GM21528 (cell line): Measurements from ENCODE around the gene DPEP2NB.
"Not testable (repeated sequence)": the region's sequence is repeated elsewhere in the genome, so short reads cannot be mapped to it uniquely, and the experiment has no call there.

Experiments used
- ATAC-seq: cut with Tn5 transposase; IDR thresholded peaks from one replicate; pipeline ENCODE4 v1.9.1; 2021; ENCODE audit warnings: mild to moderate bottlenecking, moderate library complexity; ENCODE audit not compliant: unreplicated experiment, low FRiP score

The DPEP2NB gene

DNA sequence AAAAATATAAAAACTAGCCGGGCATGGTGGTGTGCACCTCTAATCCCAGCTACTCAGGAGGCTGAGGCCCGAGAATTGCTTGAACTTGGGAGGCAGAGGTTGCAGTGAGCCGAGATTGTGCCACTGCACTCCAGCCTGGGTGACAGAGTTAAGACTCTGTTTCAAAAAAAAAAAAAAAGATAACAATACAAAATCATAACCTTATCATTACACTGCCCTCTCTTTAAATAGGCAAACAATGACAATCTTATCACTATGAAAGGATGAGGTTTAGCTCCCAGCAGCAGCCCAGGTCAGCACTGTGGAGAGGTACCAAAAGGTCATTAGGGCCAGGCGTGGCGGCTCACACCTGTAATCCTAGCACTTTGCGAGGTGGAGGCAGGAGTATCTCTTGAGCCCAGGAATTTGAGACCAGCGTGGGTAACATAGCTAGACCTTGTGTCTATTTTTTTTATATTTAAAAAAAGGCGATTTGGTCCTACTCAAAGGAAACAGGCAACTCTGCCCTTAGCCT lies 3.5 kb upstream of the DPEP2NB start:
- no peak for ATAC-seq

DNA sequence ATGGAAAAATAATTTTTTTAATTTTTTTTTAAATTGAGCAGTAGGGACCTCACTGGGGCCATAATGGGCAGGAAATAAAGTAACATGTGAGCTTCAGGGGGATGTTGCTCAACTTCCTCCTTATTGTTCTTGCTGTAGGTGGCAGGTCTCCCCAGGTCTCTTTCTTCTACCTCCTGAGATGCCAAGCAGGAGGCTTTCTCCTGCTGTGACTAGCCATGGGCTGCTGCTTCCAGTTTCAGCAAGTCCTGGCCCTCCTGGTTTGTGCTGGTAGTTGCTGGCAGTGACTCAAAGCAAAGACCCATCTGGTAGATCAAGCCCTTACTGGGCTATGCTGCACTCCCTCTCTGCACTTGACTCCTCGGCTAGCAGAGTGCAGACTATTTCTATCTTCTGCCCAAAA lies 2.3 kb downstream of the DPEP2NB start:
- ATAC-seq, result no peak

DNA sequence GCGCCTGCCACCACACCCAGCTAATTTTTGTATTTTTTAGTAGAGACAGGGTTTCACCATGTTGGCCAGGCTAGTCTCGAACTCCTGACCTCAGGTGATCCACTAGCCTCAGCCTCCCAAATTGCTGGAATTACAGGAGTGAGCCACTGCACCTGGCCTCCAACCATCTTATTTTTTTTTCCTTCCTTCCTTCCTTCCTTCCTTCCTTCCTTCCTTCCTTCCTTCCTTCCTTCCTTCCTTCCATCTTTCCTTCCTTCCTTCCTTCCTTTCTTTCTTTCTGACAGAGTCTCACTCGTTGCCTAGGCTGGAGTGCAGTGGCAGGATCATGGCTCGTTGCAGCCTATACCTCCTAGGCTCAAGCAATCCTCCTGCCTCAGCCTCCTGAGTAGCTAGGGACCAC lies 5.8 kb downstream of the DPEP2NB start:
- ATAC-seq, result not testable (repeated sequence)

DNA sequence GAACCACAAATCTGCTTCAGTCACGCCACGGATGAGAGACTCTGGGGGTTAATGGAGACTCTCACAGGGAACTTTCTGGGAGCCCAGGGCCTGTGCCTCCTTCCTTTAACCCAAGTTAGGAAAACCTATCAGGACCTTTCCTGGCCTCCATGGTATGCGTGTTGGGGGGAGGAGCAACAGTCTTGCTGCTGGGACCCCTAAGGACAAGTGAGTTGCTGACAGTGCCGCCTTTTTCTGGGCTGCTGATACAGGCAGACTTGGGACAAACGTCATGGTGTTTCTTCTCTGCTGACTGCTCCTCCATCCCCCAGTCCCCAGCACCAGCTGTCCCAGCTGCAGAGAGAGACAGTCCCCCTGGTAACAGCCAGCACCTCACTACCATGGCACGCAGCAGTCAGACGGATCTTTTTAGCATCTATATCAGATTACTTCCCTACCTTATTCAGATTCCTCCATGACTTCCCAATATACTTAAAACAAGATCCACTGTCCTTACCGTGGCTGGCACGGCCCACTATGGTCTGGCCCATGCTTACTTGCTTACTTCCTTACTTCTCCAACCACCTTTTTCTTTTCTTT lies 6.5 kb downstream of the DPEP2NB start:
- no peak for ATAC-seq

DNA sequence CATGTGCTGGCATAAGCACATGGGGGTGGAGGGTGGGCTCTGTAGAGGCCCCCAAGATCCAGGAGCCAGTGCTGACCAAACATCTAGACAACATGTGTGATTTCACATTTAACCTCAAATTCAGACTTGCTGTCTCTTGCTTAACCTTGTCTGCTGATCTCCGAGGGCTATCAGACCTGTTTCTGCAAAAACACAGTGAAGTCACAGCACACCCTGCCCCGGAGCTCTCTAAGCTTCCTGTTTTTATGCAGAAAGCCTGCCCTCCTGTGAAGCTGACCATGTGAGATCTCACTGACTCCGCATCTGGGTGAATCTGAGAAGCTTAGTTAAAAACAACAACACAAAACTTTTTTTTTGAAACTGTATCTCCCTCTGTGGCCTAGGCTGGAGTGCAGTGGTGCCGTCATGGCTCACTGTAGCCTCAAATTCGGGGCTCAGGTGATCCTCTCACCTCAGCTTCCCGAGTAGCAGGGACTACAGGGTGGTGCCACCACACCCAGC lies 9.9 kb downstream of the DPEP2NB start:
- no peak for ATAC-seq

DNA sequence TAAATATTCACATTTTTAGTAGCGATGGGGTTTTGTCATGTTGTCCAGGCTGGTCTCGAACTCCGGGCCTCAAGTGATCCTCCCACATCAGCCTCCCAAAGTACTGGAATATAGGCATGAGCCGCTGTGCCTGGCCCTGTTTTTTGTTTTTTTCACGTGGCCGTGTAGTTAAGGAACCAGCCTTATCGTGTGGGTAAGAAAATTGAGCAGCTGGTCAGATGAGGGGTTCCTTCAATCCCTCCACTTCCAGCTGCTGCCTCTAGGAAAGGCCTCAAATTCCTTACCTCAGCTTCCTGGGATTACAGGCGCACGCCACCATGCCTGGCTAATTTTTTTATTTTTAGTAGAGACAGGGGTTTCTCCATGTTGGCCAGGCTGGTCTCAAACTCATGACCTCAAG lies 10.5 kb downstream of the DPEP2NB start:
- ATAC-seq, result no peak

DNA sequence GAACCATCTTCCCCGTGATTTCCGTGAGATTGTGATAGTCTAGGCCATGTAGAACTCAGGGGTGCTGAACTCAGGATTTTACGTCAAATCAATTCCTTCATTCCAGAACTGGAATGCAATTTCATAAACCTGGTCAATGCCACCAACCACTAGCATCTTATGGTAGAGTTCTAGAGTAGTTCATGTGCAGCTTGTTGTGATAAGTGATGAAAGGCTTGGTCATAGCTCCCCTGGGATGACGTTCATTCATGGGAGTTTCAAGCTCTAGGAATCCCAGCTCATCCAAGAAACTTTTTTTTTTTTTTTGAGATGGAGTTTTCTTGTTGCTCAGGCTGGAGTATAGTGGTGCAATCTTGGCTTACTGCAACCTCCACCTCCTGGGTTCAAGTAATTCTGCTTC lies 12.7 kb downstream of the DPEP2NB start:
- ATAC-seq, result no peak

DNA sequence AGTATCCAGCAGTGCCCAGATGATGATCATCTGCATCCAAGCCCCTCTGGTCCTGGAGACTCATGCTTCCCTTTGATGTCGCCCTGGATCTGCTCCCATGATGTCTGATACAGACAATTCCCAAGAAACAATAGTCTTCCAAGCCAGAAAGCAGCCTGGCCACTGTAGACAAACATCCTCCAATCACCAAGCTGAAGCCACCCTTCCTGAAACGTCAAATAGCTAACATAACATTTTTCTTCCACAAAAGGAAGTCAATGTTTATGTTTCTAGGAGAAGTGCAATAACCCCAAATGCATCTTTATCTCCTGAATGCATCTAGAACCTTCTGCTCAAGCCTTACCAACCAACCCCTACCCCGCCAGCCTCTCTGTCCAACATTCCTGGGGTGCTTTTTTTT lies 15.3 kb downstream of the DPEP2NB start:
- ATAC-seq, result no peak

DNA sequence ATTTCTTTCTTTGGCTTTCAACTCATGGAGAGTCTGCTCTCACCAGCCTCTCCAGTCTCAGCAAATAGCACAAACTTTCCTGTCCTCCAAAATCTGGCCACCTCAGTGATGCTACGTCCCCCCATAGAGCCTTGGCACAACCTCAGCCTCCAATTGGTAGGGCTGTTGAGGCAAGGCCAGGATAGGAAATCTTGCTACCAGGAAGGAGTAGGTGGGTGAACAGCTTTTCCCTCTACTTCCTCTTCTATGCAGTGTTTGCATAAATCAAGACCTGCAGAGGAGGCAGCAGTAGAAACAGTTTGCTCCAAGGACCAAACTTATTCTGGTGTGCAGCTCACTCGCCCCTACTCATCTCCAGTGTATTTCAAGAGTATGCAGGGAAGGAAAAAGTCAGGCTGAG lies 15.7 kb downstream of the DPEP2NB start:
- ATAC-seq, result no peak

DNA sequence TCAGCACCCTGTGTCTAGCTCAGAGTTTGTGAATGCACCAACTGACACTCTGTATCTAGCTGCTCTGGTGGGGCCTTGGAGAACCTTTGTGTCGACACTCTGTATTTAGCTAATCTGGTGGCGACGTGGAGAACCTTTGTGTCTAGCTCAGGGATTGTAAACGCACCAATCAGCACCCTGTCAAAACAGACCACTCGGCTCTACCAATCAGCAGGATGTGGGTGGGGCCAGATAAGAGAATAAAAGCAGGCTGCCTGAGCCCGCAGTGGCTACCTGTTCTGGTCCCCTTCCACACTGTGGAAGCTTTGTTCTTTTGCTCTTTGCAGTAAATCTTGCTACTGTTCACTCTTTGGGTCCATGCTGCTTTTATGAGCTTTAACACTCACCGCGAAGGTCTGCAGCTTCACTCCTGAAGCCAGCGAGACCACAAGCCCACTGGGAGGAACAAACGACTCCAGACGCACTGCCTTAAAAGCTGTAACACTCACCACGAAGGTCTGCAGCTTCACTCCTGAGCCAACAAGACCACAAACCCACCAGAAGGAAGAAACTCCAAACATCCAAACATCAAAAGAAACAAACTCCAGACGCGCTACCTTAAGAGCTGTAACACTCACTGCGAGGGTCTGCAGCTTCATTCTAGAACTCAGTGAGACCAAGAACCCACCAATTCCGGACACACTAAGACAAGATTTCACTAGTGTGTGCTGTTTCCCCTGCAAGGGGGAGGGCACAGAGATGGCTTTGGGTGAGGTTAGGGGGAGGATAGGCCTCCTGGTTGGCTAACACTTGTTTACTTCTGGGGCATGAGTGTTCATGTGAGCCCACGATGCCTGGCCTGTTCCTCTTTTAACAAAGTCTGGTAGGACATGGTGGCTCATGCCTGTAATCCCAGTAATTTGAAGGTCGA lies 16.7 kb downstream of the DPEP2NB start, which contains the start of gene DPEP2:
TSS of gene DPEP2 (minus strand) at position 706 of the 910 bp plus-strand sequence. CDS start 6,272 bp downstream, outside the sequence.
- ATAC-seq, result not testable (repeated sequence)

DNA sequence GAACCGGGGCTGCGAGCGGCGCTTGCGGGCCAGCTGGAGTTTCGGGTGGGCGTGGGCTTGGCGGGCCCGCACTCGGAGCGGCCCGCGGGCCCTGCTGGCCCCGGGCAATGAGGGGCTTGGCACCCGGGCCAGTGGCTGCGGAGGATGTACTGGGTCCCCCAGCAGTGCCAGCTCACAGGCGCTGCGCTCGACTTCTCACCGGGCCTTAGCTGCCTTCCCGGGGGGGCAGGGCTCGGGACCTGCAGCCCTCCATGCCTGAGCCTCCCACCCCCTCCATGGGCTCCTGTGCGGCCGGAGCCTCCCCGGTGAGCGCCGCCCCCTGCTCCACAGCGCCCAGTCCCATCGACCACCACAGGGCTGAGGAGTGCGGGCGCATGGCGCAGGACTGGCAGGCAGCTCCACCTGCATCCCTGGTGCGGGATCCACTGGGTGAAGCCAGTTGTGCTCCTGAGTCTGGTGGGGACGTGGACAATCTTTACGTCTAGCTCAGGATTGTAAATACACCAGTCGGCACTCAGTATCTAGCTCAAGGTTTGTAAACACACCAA lies 17.4 kb downstream of the DPEP2NB start:
- ATAC-seq, result not testable (repeated sequence)

DNA sequence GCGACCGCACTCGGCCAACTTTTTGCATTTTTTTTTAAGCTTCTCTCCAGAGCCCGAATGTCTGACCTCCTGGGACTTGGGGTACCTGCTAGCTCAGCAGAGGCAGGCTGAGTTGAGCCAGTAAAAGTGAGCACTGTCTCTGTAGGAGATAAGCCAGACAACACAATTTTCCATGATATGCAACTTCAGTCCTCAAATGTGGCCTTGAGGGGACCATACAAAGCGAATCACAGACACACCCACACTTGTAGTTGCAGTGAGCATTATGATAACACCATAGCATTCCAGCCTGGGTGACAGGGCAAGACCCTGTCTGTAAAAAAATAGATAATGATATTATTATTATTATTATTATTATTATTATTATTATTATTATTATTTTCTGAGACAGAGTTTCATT lies 19.0 kb downstream of the DPEP2NB start:
- ATAC-seq, result no peak

DNA sequence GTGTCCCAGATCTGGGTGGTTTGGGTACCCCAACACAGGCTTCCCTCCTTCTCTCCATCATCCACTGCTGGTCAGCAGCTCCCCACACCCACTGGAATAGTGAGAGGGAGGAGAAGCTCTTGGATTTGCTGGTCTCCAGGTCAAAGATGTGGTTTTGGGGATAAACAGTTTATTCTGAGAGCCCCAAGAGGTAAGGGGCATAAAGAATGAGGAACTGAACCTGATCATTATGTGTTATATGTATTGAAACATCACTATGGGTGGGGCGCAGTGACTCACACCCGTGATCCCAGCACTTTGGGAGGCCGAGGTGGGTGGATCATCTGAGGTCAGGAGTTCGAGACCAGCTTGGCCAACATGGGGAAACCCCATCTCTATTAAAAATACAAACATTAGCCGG lies 20.3 kb downstream of the DPEP2NB start:
- no peak for ATAC-seq

DNA sequence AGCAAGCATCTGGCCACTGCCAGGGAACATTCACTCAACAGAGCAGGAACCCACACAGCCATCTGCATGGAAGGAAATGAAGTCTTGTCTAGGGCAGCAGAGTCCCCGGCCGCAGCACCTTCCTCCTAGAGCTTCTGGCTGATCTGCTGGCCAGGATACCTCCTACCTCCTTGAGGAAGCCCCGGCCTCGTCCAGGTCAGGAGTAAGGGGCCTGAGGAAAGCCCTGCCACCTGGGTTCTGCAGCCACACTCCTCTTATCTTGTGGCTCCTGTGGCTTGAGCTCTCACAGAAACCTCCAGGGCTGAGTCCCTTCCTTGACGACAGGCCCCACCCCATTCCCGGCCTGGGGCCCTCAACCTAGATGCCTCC lies 21.7 kb downstream of the DPEP2NB start:
- ATAC-seq, result not testable (repeated sequence)

DNA sequence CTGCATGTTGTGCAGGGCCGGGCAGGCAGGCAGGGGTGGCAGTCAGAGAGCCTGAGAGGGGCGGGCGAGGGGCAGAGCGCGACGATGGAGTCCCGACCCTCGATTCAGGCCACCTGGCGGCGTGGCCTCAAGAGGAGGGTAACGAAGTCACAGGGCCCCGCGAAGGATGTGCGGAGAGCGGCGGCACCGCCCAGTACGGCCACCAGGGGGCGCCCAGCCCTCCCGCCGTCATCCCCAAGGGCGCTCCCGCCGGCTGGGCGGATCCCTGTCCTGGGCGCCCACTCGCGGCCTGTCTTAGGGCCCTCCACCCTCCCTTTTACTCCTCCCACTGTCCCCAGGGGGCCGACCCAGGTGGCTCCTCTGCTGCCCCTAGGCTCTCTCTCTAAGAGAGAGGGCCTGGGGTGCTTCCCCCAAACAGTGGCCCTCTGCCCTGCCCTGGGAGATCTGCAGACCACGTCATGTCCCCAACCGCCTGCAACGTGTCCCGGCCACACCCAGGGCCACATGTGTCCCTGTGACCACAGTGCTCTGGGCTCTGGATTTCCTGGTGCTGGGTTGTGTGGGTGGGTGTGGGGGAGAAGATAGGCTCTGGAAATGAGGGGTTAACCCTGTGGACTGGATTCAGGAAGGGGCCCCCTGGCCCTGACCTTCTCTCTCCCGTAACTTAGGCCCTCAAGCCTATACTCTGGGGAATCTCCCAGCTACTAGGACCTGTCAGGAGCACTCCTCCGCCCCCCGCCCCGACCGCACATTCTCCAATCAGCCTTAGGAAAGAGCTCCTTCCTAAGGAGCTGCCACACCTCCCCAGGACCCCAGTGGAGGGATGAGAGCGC lies 22.3 kb downstream of the DPEP2NB start:
- peak; percentile 83 for ATAC-seq

DNA sequence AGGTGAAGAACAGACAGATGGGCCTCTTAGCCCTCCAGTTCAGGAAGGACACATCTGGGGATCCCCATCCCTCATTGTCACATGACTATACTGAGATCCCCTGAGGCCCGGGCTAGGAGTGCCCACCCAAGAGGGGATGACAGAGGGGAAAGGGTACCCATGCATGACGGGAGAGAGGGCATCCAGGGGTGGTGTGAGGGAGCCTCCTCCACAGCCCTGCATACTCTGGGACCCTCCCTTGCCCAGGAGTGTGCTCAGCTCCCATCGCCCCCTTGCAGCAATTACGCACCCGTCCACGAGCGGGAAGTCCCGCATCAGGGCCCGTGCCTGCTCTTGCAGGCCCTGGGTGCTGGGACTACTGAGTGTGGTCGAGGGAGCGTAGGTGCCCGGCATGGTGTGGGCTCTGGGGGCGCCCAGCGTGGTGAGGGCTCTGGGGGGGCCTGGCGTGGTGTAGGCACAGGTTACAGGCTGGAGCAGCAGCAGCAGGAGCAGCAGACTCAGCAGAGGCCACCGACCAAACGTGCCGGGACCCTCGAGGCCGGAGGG lies 23.0 kb downstream of the DPEP2NB start:
- no peak for ATAC-seq

DNA sequence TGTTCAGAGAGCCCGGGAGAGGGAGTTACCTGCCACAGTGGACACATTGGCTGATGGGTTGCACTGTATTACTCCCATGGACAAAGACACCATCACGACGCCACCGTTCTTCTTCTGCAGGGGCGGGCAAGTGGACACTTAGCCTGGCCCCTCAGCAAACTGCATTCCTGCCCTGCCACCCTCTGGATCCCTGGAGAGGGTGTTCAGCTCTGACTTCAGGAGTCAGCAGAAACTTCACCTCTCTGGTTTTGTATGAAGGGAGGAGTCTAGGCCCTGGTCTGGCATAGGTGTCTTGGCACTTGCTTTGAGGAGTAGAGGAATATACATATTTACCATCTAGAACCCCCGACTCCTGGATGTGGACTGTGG lies 25.7 kb downstream of the DPEP2NB start:
- no peak for ATAC-seq

DNA sequence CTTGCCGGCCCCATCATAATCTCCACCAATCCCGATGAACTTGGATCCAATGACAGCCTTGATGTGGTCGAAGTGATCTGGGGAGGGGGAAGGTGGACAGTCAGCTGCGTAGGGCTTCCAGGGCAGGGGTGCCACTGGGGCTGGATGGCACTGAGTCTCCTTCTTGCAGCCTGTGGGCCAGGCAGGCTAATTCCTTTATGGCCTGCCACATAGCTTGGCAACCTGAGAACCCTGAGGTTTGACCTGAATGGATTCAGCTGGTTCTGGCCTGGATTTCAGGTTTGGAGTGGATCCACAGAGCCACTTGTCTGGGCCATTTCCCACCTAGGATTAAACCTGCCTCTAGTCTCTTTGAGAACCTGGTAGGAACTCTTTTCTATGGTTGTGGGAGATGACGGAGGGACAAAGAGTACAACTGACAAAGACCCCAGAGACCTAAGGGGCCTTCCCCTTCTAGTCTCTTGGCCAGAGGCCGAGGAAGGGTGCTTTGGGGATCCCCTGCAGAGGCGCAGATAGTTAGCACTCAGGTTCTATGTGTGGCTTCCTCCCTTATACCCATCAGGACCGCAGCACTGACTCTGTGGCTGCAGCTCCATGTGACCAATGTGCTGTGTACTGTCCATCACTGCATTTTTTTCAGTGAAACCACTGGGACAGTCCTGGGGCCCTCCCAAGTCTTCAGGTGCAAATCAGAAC lies 26.2 kb downstream of the DPEP2NB start:
- no peak for ATAC-seq

DNA sequence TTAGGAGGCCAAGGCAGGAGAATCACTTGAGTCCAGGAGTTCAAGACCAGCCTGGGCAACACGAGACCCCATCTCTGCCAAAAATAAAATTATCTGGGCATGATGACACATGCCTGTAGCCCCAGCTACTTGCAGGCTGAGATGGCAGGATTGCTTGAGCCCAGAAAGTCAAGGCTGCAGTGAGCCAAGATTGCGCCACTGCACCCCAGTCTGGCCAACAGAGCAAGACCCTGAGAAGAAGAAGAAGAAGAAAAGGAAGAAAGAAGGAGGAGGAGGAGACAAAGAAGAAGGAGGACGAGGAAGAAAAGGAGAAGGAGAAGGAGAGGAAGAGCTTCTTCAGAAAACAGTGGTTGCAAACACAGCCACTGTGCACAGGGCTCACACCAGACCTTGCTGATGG lies 27.0 kb downstream of the DPEP2NB start:
- ATAC-seq, result no peak
